H1 (cell line): ENCODE data around the gene TBKBP1. TPM values are rescaled to one million over a fixed set of nuclear protein-coding genes. Genes with fewer than 3 reads are reported as not detected.
A peak's percentile ranks its signal among the peaks of the same experiment; 100 is the strongest.

Experiments used
- CTCF ChIA-PET: fragments of 300-600 bp; sonication (Branson Sonifier 250); formaldehyde crosslinking; loops from one replicate; lab custom pipeline; 2021; ENCODE audit not compliant: partially characterized antibody; lab: Charles Lee
- POLR2A ChIA-PET: fragments of 300-600 bp; sonication (Branson Sonifier 250); formaldehyde crosslinking; loops from one replicate; lab custom pipeline; 2021; ENCODE audit warnings: inconsistent platforms; ENCODE audit not compliant: partially characterized antibody; lab: Charles Lee
- DNase-seq, 2 experiments: peaks; one replicate each; pipeline versions ENCODE4 v3.0.0 to v3.0.0-alpha.2; 2010 to 2022; ENCODE audit warnings: low spot score in 2 of 2, low read depth in 1 of 2, mixed read lengths in 1 of 2
- FAIRE-seq: peaks from 2 replicates; lab custom pipeline; 2011; peaks lifted over from hg19 to GRCh38; lab: Jason Lieb, UNC
- H2AFZ ChIP-seq: 2 replicates; pipeline ENCODE4 v1.8.1; 2012; ENCODE audit warnings: low read length, inconsistent platforms
- H2AK5ac ChIP-seq: 2 replicates; pipeline ENCODE4 v1.6.1; 2013; ENCODE audit warnings: low read depth, low read length
- H2BK120ac ChIP-seq: replicated peaks from 2 replicates; pipeline ENCODE3; 2013; ENCODE audit warnings: low read depth, low read length, inconsistent platforms
- H2BK12ac ChIP-seq: 2 replicates; pipeline ENCODE4 v1.6.1; 2013; ENCODE audit warnings: low read depth, low read length
- H2BK15ac ChIP-seq: 2 replicates; pipeline ENCODE4 v1.6.1; 2013; ENCODE audit warnings: low read length
- H2BK20ac ChIP-seq: 2 replicates; pipeline ENCODE4 v1.6.1; 2013; ENCODE audit warnings: low read length
- H2BK5ac ChIP-seq: 2 replicates; pipeline ENCODE4 v1.6.1; 2013; ENCODE audit warnings: low read depth, low read length
- H3K14ac ChIP-seq: 2 replicates; pipeline ENCODE4 v1.6.1; 2013; ENCODE audit warnings: inconsistent platforms; ENCODE audit not compliant: insufficient read length
- H3K18ac ChIP-seq: 2 replicates; pipeline ENCODE4 v1.6.1; 2013; ENCODE audit warnings: low read length; ENCODE audit errors: extremely low read depth
- H3K23ac ChIP-seq: 2 replicates; pipeline ENCODE4 v1.6.1; 2013; ENCODE audit warnings: inconsistent platforms; ENCODE audit not compliant: insufficient read length
- H3K23me2 ChIP-seq: 2 replicates; pipeline ENCODE4 v1.6.1; 2013; ENCODE audit warnings: low read depth, low read length
- H3K27ac ChIP-seq: 2 replicates; pipeline ENCODE4 v1.6.1; 2011; ENCODE audit warnings: low read depth, low read length, inconsistent platforms
- H3K27me3 ChIP-seq, 4 experiments: replicated peaks in 1 of 4; 1 replicate in 1 of 4; 2 replicates in 3 of 4; pipeline versions ENCODE4 v1.6.1 to v1.8.1; 2011 to 2013; ENCODE audit warnings: low read length in 3 of 4, mild to moderate bottlenecking in 3 of 4, inconsistent platforms in 2 of 4, mixed read lengths in 2 of 4, moderate library complexity in 1 of 4; ENCODE audit not compliant: control insufficient read depth in 3 of 4, insufficient read depth in 3 of 4; ENCODE audit errors: extremely low read depth in 1 of 4
- H3K36me3 ChIP-seq, 4 experiments: 2 replicates each; pipeline versions ENCODE4 v1.6.1 to v1.8.1; 2011 to 2013; ENCODE audit warnings: mild to moderate bottlenecking in 4 of 4, low read length in 3 of 4, moderate library complexity in 2 of 4, control low read depth in 1 of 4, inconsistent platforms in 1 of 4; ENCODE audit not compliant: insufficient read depth in 4 of 4, control insufficient read depth in 2 of 4
- H3K4ac ChIP-seq: replicated peaks from 2 replicates; pipeline ENCODE3; 2013; ENCODE audit warnings: low read length, low read depth, mixed read lengths, inconsistent platforms; ENCODE audit not compliant: insufficient read length
- H3K4me1 ChIP-seq, 4 experiments: replicated peaks in 1 of 4; 1 replicate in 1 of 4; 2 replicates in 3 of 4; pipeline versions ENCODE4 v1.6.1 to v1.8.1; 2011 to 2013; ENCODE audit warnings: low read length in 3 of 4, inconsistent platforms in 2 of 4, mixed read lengths in 1 of 4; ENCODE audit not compliant: insufficient read depth in 4 of 4, control insufficient read depth in 3 of 4
- H3K4me2 ChIP-seq, 2 experiments: 2 replicates each; pipeline versions ENCODE4 v1.6.1 to v1.8.1; 2011 to 2013; ENCODE audit warnings: low read depth in 2 of 2, low read length in 2 of 2, control low read depth in 1 of 2, inconsistent platforms in 1 of 2, mild to moderate bottlenecking in 1 of 2; ENCODE audit not compliant: insufficient read depth in 1 of 2
- H3K4me3 ChIP-seq, 4 experiments: fragments of 200-600, 300-600 bp in 1 of 4; sonication (generic), shearing (Covaris generic), sonication (Bioruptor Twin) in 1 of 4; 2 replicates each; pipeline versions ENCODE4 v1.5.1 to v1.8.1; 2011 to 2016; ENCODE audit warnings: low read length in 4 of 4, low read depth in 3 of 4, control low read depth in 2 of 4, inconsistent platforms in 2 of 4, mild to moderate bottlenecking in 2 of 4, mixed read lengths in 1 of 4, moderate library complexity in 1 of 4; ENCODE audit not compliant: insufficient read depth in 2 of 4; ENCODE audit errors: extremely low read depth in 1 of 4
- H3K56ac ChIP-seq: replicated peaks from 2 replicates; pipeline ENCODE3; 2013; ENCODE audit warnings: low read depth, mild to moderate bottlenecking, mixed read lengths, low read length, inconsistent platforms; ENCODE audit not compliant: insufficient read length
- H3K79me1 ChIP-seq: 2 replicates; pipeline ENCODE4 v1.6.1; 2013; ENCODE audit warnings: low read depth, low read length, control low read depth
- H3K79me2 ChIP-seq, 2 experiments: 2 replicates each; pipeline versions ENCODE4 v1.6.1 to v1.8.1; 2012 to 2013; ENCODE audit warnings: low read length in 2 of 2, mild to moderate bottlenecking in 2 of 2, inconsistent platforms in 1 of 2; ENCODE audit not compliant: insufficient read depth in 2 of 2, control insufficient read depth in 1 of 2
- H3K9ac ChIP-seq, 4 experiments: replicated peaks in 1 of 4; 1 replicate in 1 of 4; 2 replicates in 3 of 4; pipeline versions ENCODE4 v1.6.1 to v1.8.1; 2011 to 2013; ENCODE audit warnings: low read depth in 3 of 4, low read length in 3 of 4, control low read depth in 2 of 4, mild to moderate bottlenecking in 2 of 4, moderate library complexity in 2 of 4, inconsistent platforms in 1 of 4; ENCODE audit errors: extremely low read depth in 1 of 4
- H3K9me3 ChIP-seq, 2 experiments: 2 replicates each; pipeline versions ENCODE4 v1.6.1 to v1.8.1; 2012 to 2013; ENCODE audit warnings: mild to moderate bottlenecking in 2 of 2, moderate library complexity in 2 of 2, control low read depth in 1 of 2, inconsistent platforms in 1 of 2, low read depth in 1 of 2, low read length in 1 of 2, mixed read lengths in 1 of 2; ENCODE audit not compliant: insufficient read depth in 2 of 2
- H4K20me1 ChIP-seq, 2 experiments: replicated peaks in 1 of 2; 2 replicates each; pipeline versions ENCODE3 to v1.8.1; 2011 to 2013; ENCODE audit warnings: inconsistent platforms in 2 of 2, low read length in 2 of 2, mild to moderate bottlenecking in 1 of 2; ENCODE audit not compliant: insufficient read depth in 2 of 2, control insufficient read depth in 1 of 2
- H4K5ac ChIP-seq: 2 replicates; pipeline ENCODE4 v1.6.1; 2013; ENCODE audit warnings: low read length, low read depth, mixed read lengths, inconsistent platforms; ENCODE audit not compliant: insufficient read length
- H4K8ac ChIP-seq: 2 replicates; pipeline ENCODE4 v1.8.0; 2013; ENCODE audit warnings: mild to moderate bottlenecking, moderate library complexity, low read length, inconsistent platforms; ENCODE audit not compliant: insufficient read depth; ENCODE audit errors: extremely low read depth
- H4K91ac ChIP-seq: replicated peaks from 2 replicates; pipeline ENCODE3; 2013; ENCODE audit warnings: low read length, mixed read lengths, inconsistent platforms; ENCODE audit not compliant: insufficient read length
- BACH1 ChIP-seq: IDR thresholded peaks from 2 replicates; pipeline ENCODE4 v1.6.1; 2012; ENCODE audit warnings: low read length, improper control_type of control experiment
- CHD2 ChIP-seq: IDR thresholded peaks from 2 replicates; pipeline ENCODE4 v1.6.1; 2012; ENCODE audit warnings: low read length, improper control_type of control experiment
- KDM4A ChIP-seq: IDR thresholded peaks from one replicate; pipeline ENCODE4 v1.7.1; 2012; ENCODE audit warnings: low read depth, mild to moderate bottlenecking, moderate library complexity, low read length, inconsistent platforms; ENCODE audit not compliant: severe bottlenecking
- POLR2A ChIP-seq, 2 experiments: IDR thresholded peaks; 1 replicate in 1 of 2; 2 replicates in 1 of 2; pipeline ENCODE4 v1.6.1; 2011; ENCODE audit warnings: low read depth in 2 of 2, low read length in 2 of 2, mild to moderate bottlenecking in 2 of 2; ENCODE audit errors: control extremely low read depth in 1 of 2
- POLR2AphosphoS5 ChIP-seq: IDR thresholded peaks from 2 replicates; pipeline ENCODE4 v1.6.1; 2011; ENCODE audit warnings: low read depth, low read length
- POU5F1 ChIP-seq: IDR thresholded peaks from 2 replicates; pipeline ENCODE4 v1.6.1; 2011; ENCODE audit warnings: low read depth, mild to moderate bottlenecking, low read length, moderate library complexity
- SP1 ChIP-seq: IDR thresholded peaks from 2 replicates; pipeline ENCODE4 v1.6.1; 2011; ENCODE audit warnings: low read depth, low read length
- SUZ12 ChIP-seq: fragments of 200-600 bp; sonication (generic); IDR thresholded peaks from 2 replicates; pipeline ENCODE4 v1.6.1; 2012; ENCODE audit warnings: mild to moderate bottlenecking, inconsistent platforms, low read length, moderate library complexity, mixed read lengths
- TAF1 ChIP-seq: IDR thresholded peaks from 2 replicates; pipeline ENCODE4 v1.6.1; 2011; ENCODE audit warnings: mild to moderate bottlenecking, low read depth, low read length
- TBP ChIP-seq: IDR thresholded peaks from 2 replicates; pipeline ENCODE4 v1.6.1; 2011; ENCODE audit warnings: low read depth, low read length, improper control_type of control experiment
- WGBS, 2 experiments: shearing (Covaris generic) in 1 of 2; methylation state at CpG; one replicate each; pipeline versions ENCODE4 v1.1.6 to v1.1.7; 2013 to 2015; ENCODE audit warnings: low lambda C conversion rate in 2 of 2, mixed read lengths in 2 of 2, inconsistent platforms in 1 of 2, low coverage in 1 of 2, missing lambda C conversion rate in 1 of 2; ENCODE audit not compliant: insufficient replicate concordance in 2 of 2, insufficient coverage in 1 of 2, insufficient read length in 1 of 2; ENCODE audit errors: extremely low coverage in 1 of 2, missing lambda C conversion rate in 1 of 2; 5-methylcytosine and 5-hydroxymethylcytosine counted together
- polyA plus RNA-seq, 7 experiments: library from polyadenylated mRNA; depleted of rRNA in 3 of 7; stranded (reverse) in 5 of 7; unstranded in 2 of 7; fragments of >200 nt in 5 of 7; fragments of 200-250 nt in 2 of 7; gene quantifications; 1 replicate in 5 of 7; 2 replicates in 1 of 7; 4 replicates in 1 of 7; pipeline versions ENCODE4 v1.2.1 to v1.2.3, GENCODE V29; 2011 to 2013; ENCODE audit warnings: missing spikeins in 2 of 7, mixed read lengths in 2 of 7
- total RNA-seq: library from RNA; stranded (reverse); fragmentation: NEBNext Ultra II Directional; extraction: Animal tissue kit (Norgen Biotek cat#: 25700); gene quantifications from 2 replicates; pipeline ENCODE4 v1.2.1, GENCODE V29; 2021

Gene TBKBP1
- total and polyA plus RNA-seq, 2 of the 8 experiments (the other 6 are each of a cell fraction or from before 2014, with no cell fraction given): 6.3 to 15.1 TPM

- H2BK20ac ChIP-seq: no peak overlapping the region
- no peak overlapping the region for H3K18ac ChIP-seq
- H2AFZ ChIP-seq: no peak overlapping the region
- no peak overlapping the region for H4K8ac ChIP-seq
- no peak overlapping the region for H3K4ac ChIP-seq
- no peak overlapping the region for H4K91ac ChIP-seq
- no peaks in the 10 kb centered on the region for H3K27me3 ChIP-seq
- no peak for TF ChIP-seq TBP
- peak; percentile 22 to 60 for TF ChIP-seq POLR2A (IDR thresholded peaks at IDR 0.05; ENCODE audit: control extremely low read depth in 1 of 2, low read depth in 2 of 2, low read length in 2 of 2)
- TF ChIP-seq BACH1: no peak
- TF ChIP-seq POU5F1: no peak
- no peak for TF ChIP-seq CHD2
- TF ChIP-seq TAF1: no peak
- TF ChIP-seq KDM4A: no peak
- no peak for TF ChIP-seq SUZ12
- TF ChIP-seq SP1: no peak
- peak; percentile 38; the same call in 1 of the 2 replicates for TF ChIP-seq POLR2AphosphoS5
- no peak overlapping the region for H3K23ac ChIP-seq
- no peak overlapping the region for H2BK15ac ChIP-seq
- no peaks in the 10 kb centered on the region for H3K23me2 ChIP-seq
- no peak overlapping the region for H3K14ac ChIP-seq
- peak overlapping the region in 1 of 4 experiments; percentile 24; a peak in 1 of 7 replicates for H3K9ac ChIP-seq
- no peak overlapping the region for H2BK120ac ChIP-seq
- no peaks in the 10 kb centered on the region for H3K79me1 ChIP-seq
- FAIRE-seq (no peak), DNase-seq (no peak)
- H2AK5ac ChIP-seq: no peak overlapping the region
- no peak overlapping the region for H2BK12ac ChIP-seq
- peaks cover 27 to 57% (median 39%) of the 10 kb centered on the region in 4 experiments for H3K36me3 ChIP-seq
- no peak overlapping the region for H4K5ac ChIP-seq
- no peak overlapping the region for H3K56ac ChIP-seq
- POLR2A ChIA-PET: interaction anchor here (0.6 to 46.3 kb wide), 9 partner anchors 3 to 1815 kb away, joined by 3 to 1575 read pairs (median 4); partner anchors contain the start of genes KPNB1 and TBKBP1
- CTCF ChIA-PET: interaction anchor here (0.6 to 2.0 kb wide), 7 partner anchors 8 to 1473 kb away, joined by 3 to 8 read pairs (median 3); no protein-coding TSS in a partner anchor
- no peaks in the 10 kb centered on the region for H3K9me3 ChIP-seq
- no peak overlapping the region for H3K4me3 ChIP-seq
- peaks cover 2 to 11% (median 5%) of the 10 kb centered on the region in 4 experiments; a peak in 5 of 7 replicates for H3K4me1 ChIP-seq
- H2BK5ac ChIP-seq: no peak overlapping the region
- H3K79me2 ChIP-seq: no peaks in the 10 kb centered on the region
- no peak overlapping the region for H3K27ac ChIP-seq
- no peak overlapping the region for H3K4me2 ChIP-seq
- H4K20me1 ChIP-seq: peaks cover 0 to 7% of the 10 kb centered on the region in 2 experiments
- 90% methylated on average over 4 of the region's 4 CpGs; no CpG with 5 or more reads in 1 of the 2 experiments for WGBS, 2 experiments
Measured at GRCh38 chr17:47684535-47685193, 9.3 kb upstream of the TBKBP1 start.
